ENCODE results near the gene RND2.
A peak's percentile ranks its signal among the peaks of the same experiment; 100 is the strongest.
"Not testable (repeated sequence)": the region's sequence is repeated elsewhere in the genome, so short reads cannot be mapped to it uniquely, and the experiment has no call there.

Gene RND2

GRCh38 chr17:43027091-43028032 is 2.3 kb downstream of the RND2 start:
- DNase-seq: no peak

GRCh38 chr17:43028221-43028861 is 3.3 kb downstream of the RND2 start:
- Mint-ChIP-seq H3K36me3 (peaks cover 2% of the 10 kb centered on the region), H3K27me3 (peaks cover 50% of the 10 kb centered on the region), H3K4me1 (peaks cover 13% of the 10 kb centered on the region), H3K27ac (peak overlapping the region; percentile 25), H3K9me3 (no peaks in the 10 kb centered on the region), H3K4me3 (no peak overlapping the region)
- CTCF ChIA-PET: no interaction called here
- DNase-seq: no peak

More at GRCh38 chr17:43027091-43028032, 2.3 kb downstream of the RND2 start:
- CTCF ChIA-PET: no interaction called here
- H3K4me1 Mint-ChIP-seq: peaks cover 13% of the 10 kb centered on the region
- H3K27me3 Mint-ChIP-seq: peaks cover 57% of the 10 kb centered on the region
- H3K9me3 Mint-ChIP-seq: no peaks in the 10 kb centered on the region
- H3K27ac Mint-ChIP-seq: no peak overlapping the region
- no peak overlapping the region for H3K4me3 Mint-ChIP-seq
- peaks cover 2% of the 10 kb centered on the region for H3K36me3 Mint-ChIP-seq

- DNase-seq: no peak
- Mint-ChIP-seq H3K4me1 (peaks cover 3% of the 10 kb centered on the region), H3K9me3 (no peaks in the 10 kb centered on the region), H3K27ac (no peak overlapping the region), H3K27me3 (peaks cover 38% of the 10 kb centered on the region), H3K36me3 (no peaks in the 10 kb centered on the region), H3K4me3 (no peak overlapping the region)
- CTCF ChIA-PET: no interaction called here
Observed at GRCh38 chr17:43030137-43030767, 5.2 kb downstream of the RND2 start.

- Mint-ChIP-seq H3K4me1 (no peaks in the 10 kb centered on the region), H3K27ac (no peak overlapping the region), H3K4me3 (no peak overlapping the region), H3K27me3 (peaks cover 25% of the 10 kb centered on the region), H3K36me3 (no peaks in the 10 kb centered on the region), H3K9me3 (no peaks in the 10 kb centered on the region)
- no peak for DNase-seq
- CTCF ChIA-PET: no interaction called here
Observed at GRCh38 chr17:43031666-43032065, 6.6 kb downstream of the RND2 start.

- CTCF ChIA-PET: no interaction called here
- no peaks in the 10 kb centered on the region for H3K9me3 Mint-ChIP-seq
- no peak overlapping the region for H3K27ac Mint-ChIP-seq
- no peaks in the 10 kb centered on the region for H3K36me3 Mint-ChIP-seq
- DNase-seq: no peak
- no peaks in the 10 kb centered on the region for H3K4me1 Mint-ChIP-seq
- peaks cover 5% of the 10 kb centered on the region for H3K27me3 Mint-ChIP-seq
- no peak overlapping the region for H3K4me3 Mint-ChIP-seq
Observed at GRCh38 chr17:43033948-43034881, 9.2 kb downstream of the RND2 start.

- Mint-ChIP-seq H3K9me3 (no peaks in the 10 kb centered on the region), H3K27me3 (peaks cover 5% of the 10 kb centered on the region), H3K36me3 (no peaks in the 10 kb centered on the region), H3K4me1 (no peaks in the 10 kb centered on the region), H3K27ac (no peak overlapping the region), H3K4me3 (no peak overlapping the region)
- CTCF ChIA-PET: no interaction called here
- no peak for DNase-seq
Observed at GRCh38 chr17:43034894-43035293, 9.9 kb downstream of the RND2 start.

- H3K9me3 Mint-ChIP-seq: no peaks in the 10 kb centered on the region
- H3K27ac Mint-ChIP-seq: no peak overlapping the region
- no peak overlapping the region for H3K4me3 Mint-ChIP-seq
- peaks cover 14% of the 10 kb centered on the region for H3K36me3 Mint-ChIP-seq
- CTCF ChIA-PET: no interaction called here
- no peak for DNase-seq
- no peaks in the 10 kb centered on the region for H3K27me3 Mint-ChIP-seq
- H3K4me1 Mint-ChIP-seq: no peaks in the 10 kb centered on the region
Observed at GRCh38 chr17:43039646-43040045, 14.6 kb downstream of the RND2 start.

- H3K4me1 Mint-ChIP-seq: no peaks in the 10 kb centered on the region
- DNase-seq: no peak
- no peaks in the 10 kb centered on the region for H3K27me3 Mint-ChIP-seq
- H3K9me3 Mint-ChIP-seq: no peaks in the 10 kb centered on the region
- no peak overlapping the region for H3K27ac Mint-ChIP-seq
- CTCF ChIA-PET: no interaction called here
- no peak overlapping the region for H3K4me3 Mint-ChIP-seq
- H3K36me3 Mint-ChIP-seq: peaks cover 20% of the 10 kb centered on the region
Observed at GRCh38 chr17:43040655-43041054, 15.6 kb downstream of the RND2 start.

GRCh38 chr17:43042025-43042628 is 17.1 kb downstream of the RND2 start:
- CTCF ChIA-PET: no interaction called here
- Mint-ChIP-seq H3K9me3 (no peaks in the 10 kb centered on the region), H3K27ac (no peak overlapping the region), H3K4me3 (no peak overlapping the region), H3K36me3 (peaks cover 23% of the 10 kb centered on the region), H3K27me3 (no peaks in the 10 kb centered on the region), H3K4me1 (no peaks in the 10 kb centered on the region)
- no peak for DNase-seq

GRCh38 chr17:43043307-43043706 is 18.3 kb downstream of the RND2 start:
- H3K27ac Mint-ChIP-seq: no peak overlapping the region
- DNase-seq: no peak
- H3K4me3 Mint-ChIP-seq: no peak overlapping the region
- H3K4me1 Mint-ChIP-seq: no peaks in the 10 kb centered on the region
- H3K36me3 Mint-ChIP-seq: peaks cover 29% of the 10 kb centered on the region
- no peaks in the 10 kb centered on the region for H3K27me3 Mint-ChIP-seq
- CTCF ChIA-PET: interaction anchor here (1.0 kb wide), 1 partner anchor 37 kb away, joined by 3 read pairs; the partner anchor contains the start of gene IFI35
- no peaks in the 10 kb centered on the region for H3K9me3 Mint-ChIP-seq

- peaks cover 33% of the 10 kb centered on the region for H3K36me3 Mint-ChIP-seq
- no peak overlapping the region for H3K4me3 Mint-ChIP-seq
- no peak for DNase-seq
- H3K27ac Mint-ChIP-seq: no peak overlapping the region
- H3K27me3 Mint-ChIP-seq: no peaks in the 10 kb centered on the region
- H3K9me3 Mint-ChIP-seq: no peaks in the 10 kb centered on the region
- CTCF ChIA-PET: no interaction called here
- no peaks in the 10 kb centered on the region for H3K4me1 Mint-ChIP-seq
Observed at GRCh38 chr17:43044024-43044423, 19.0 kb downstream of the RND2 start.

- no peak for DNase-seq
- Mint-ChIP-seq H3K4me1 (no peaks in the 10 kb centered on the region), H3K27ac (no peak overlapping the region), H3K27me3 (no peaks in the 10 kb centered on the region), H3K36me3 (peaks cover 51% of the 10 kb centered on the region), H3K9me3 (no peaks in the 10 kb centered on the region), H3K4me3 (no peak overlapping the region)
- CTCF ChIA-PET: no interaction called here
Observed at GRCh38 chr17:43051969-43052368, 26.9 kb downstream of the RND2 start.

- H3K9me3 Mint-ChIP-seq, H3K4me1 Mint-ChIP-seq, DNase-seq, H3K27ac Mint-ChIP-seq, CTCF ChIA-PET, H3K4me3 Mint-ChIP-seq, H3K27me3 Mint-ChIP-seq: not testable (repeated sequence)
- H3K36me3 Mint-ChIP-seq: peaks cover 46% of the 10 kb centered on the region
Observed at GRCh38 chr17:43053008-43053407, 28.0 kb downstream of the RND2 start.
